Endothelial cell of umbilical vein (primary cell): ENCODE measurements around the gene UPB1. TPM values are rescaled to one million over a fixed set of nuclear protein-coding genes. Genes with fewer than 3 reads are reported as not detected.

Experiments
- BruUV-seq: library from RNA; stranded (reverse); fragments of 400-500 nt; replicated peaks from 2 replicates; lab custom pipeline; 2021; lab: Mats Ljungman, UMichigan
- CTCF ChIA-PET: fragments of 300-600, 350-600 bp; sonication (Branson Sonifier 250); formaldehyde crosslinking; loops from one replicate; lab custom pipeline; 2021; ENCODE audit warnings: antibody characterized with exemption, inconsistent platforms; lab: Charles Lee
- POLR2A ChIA-PET: fragments of 300-600, 350-600 bp; sonication (Branson Sonifier 250); formaldehyde crosslinking; loops from one replicate; lab custom pipeline; 2021; ENCODE audit warnings: antibody characterized with exemption, inconsistent platforms; lab: Charles Lee
- DNase-seq: peaks from one replicate; pipeline ENCODE4 v3.0.0-alpha.2; 2011; ENCODE audit warnings: low read depth, low spot score
- FAIRE-seq: peaks from 2 replicates; lab custom pipeline; 2011; peaks lifted over from hg19 to GRCh38; lab: Jason Lieb, UNC
- H2AFZ ChIP-seq: 2 replicates; pipeline ENCODE4 v1.6.0; 2012; ENCODE audit warnings: low read depth, low read length, control low read depth, inconsistent platforms
- H3K27ac ChIP-seq: 2 replicates; pipeline ENCODE4 v1.5.1; 2011; ENCODE audit warnings: low read depth, mild to moderate bottlenecking, control low read depth, low read length, moderate library complexity; ENCODE audit not compliant: insufficient read depth
- H3K27me3 ChIP-seq, 2 experiments: 2 replicates each; pipeline versions ENCODE4 v1.6.0 to v1.6.1; 2011; ENCODE audit warnings: low read length in 2 of 2, mixed read lengths in 1 of 2; ENCODE audit not compliant: control insufficient read depth in 2 of 2, insufficient read depth in 2 of 2
- H3K36me3 ChIP-seq, 2 experiments: 2 replicates in 1 of 2; 3 replicates in 1 of 2; pipeline ENCODE4 v1.5.1; 2011; ENCODE audit warnings: low read length in 2 of 2, mild to moderate bottlenecking in 1 of 2, moderate library complexity in 1 of 2; ENCODE audit not compliant: control insufficient read depth in 2 of 2, insufficient read depth in 2 of 2; ENCODE audit errors: extremely low read depth in 1 of 2
- H3K4me1 ChIP-seq: 3 replicates; pipeline ENCODE4 v1.5.1; 2011; ENCODE audit warnings: mild to moderate bottlenecking, low read length; ENCODE audit not compliant: control insufficient read depth, insufficient read depth; ENCODE audit errors: extremely low read depth
- H3K4me2 ChIP-seq: 2 replicates; pipeline ENCODE4 v1.6.1; 2011; ENCODE audit warnings: low read length, control low read depth, mixed read lengths; ENCODE audit not compliant: insufficient read depth
- H3K4me3 ChIP-seq, 3 experiments: fragments of 200-600 bp in 1 of 3; sonication (generic), shearing (Covaris generic) in 1 of 3; replicated peaks in 1 of 3; 2 replicates each; pipeline ENCODE4 v1.5.1; 2011 to 2016; ENCODE audit warnings: control low read depth in 3 of 3, low read length in 3 of 3, mild to moderate bottlenecking in 2 of 3, inconsistent platforms in 1 of 3, low read depth in 1 of 3, moderate library complexity in 1 of 3; ENCODE audit not compliant: insufficient read depth in 1 of 3
- H3K79me2 ChIP-seq: 2 replicates; pipeline ENCODE4 v1.6.0; 2012; ENCODE audit warnings: low read length, inconsistent platforms; ENCODE audit not compliant: control insufficient read depth, insufficient read depth
- H3K9ac ChIP-seq: replicated peaks from 2 replicates; pipeline ENCODE3; 2011; ENCODE audit warnings: low read length, control low read depth; ENCODE audit not compliant: insufficient read depth; ENCODE audit errors: extremely low read depth
- H3K9me1 ChIP-seq: replicated peaks from 3 replicates; pipeline ENCODE4 v1.6.0; 2011; ENCODE audit warnings: mild to moderate bottlenecking, low read length; ENCODE audit not compliant: control insufficient read depth, insufficient read depth; ENCODE audit errors: extremely low read depth
- H3K9me3 ChIP-seq: replicated peaks from 2 replicates; pipeline ENCODE4 v1.5.1; 2012; ENCODE audit warnings: low read length, inconsistent platforms; ENCODE audit not compliant: control insufficient read depth, insufficient read depth
- H4K20me1 ChIP-seq: replicated peaks from 2 replicates; pipeline ENCODE3; 2011; ENCODE audit warnings: mild to moderate bottlenecking, low read length; ENCODE audit not compliant: control insufficient read depth, insufficient read depth; ENCODE audit errors: extremely low read depth
- EZH2 ChIP-seq: IDR thresholded peaks from 2 replicates; pipeline ENCODE4 v1.6.1; 2012; ENCODE audit warnings: borderline replicate concordance, low read depth, mild to moderate bottlenecking, moderate library complexity, low read length, inconsistent platforms; ENCODE audit not compliant: severe bottlenecking
- FOS ChIP-seq: IDR thresholded peaks from 2 replicates; pipeline ENCODE4 v1.6.1; 2011; ENCODE audit warnings: mild to moderate bottlenecking, low read length, moderate library complexity, borderline replicate concordance; ENCODE audit not compliant: insufficient read depth
- GATA2 ChIP-seq: IDR thresholded peaks from 2 replicates; pipeline ENCODE4 v1.7.0; 2011; ENCODE audit warnings: low read depth, mild to moderate bottlenecking, moderate library complexity, mixed read lengths, low read length; ENCODE audit not compliant: insufficient read length, insufficient read depth
- JUN ChIP-seq: IDR thresholded peaks from 2 replicates; pipeline ENCODE4 v1.6.1; 2011; ENCODE audit warnings: borderline replicate concordance, low read depth; ENCODE audit not compliant: insufficient read length, insufficient read depth
- MYC ChIP-seq: IDR thresholded peaks from one replicate; pipeline ENCODE4 v1.6.1; 2011; ENCODE audit warnings: mild to moderate bottlenecking, low read depth, low read length
- POLR2A ChIP-seq: IDR thresholded peaks from 2 replicates; pipeline ENCODE4 v1.6.1; 2012; ENCODE audit warnings: low read depth, mild to moderate bottlenecking, control low read depth, low read length
- POLR2AphosphoS5 ChIP-seq: IDR thresholded peaks from 2 replicates; pipeline ENCODE4 v1.6.1; 2012; ENCODE audit warnings: low read depth, mild to moderate bottlenecking, control low read depth, low read length, moderate library complexity; ENCODE audit not compliant: insufficient read depth
- dilution Hi-C: fragments of 300-500 bp; cut with MboI; formaldehyde crosslinking; loops from one replicate; pipeline ENCODE4 v1.15.0; 2019; ENCODE audit warnings: low sequenced_read_pairs; ENCODE audit not compliant: extremely low pct_ligation_motif_present
- intact Hi-C: fragments of 100-400 bp; cut with micrococcal nuclease; formaldehyde crosslinking; loops from one replicate; pipeline ENCODE4 v1.10.0; 2022
- polyA plus RNA-seq, 4 experiments: library from polyadenylated mRNA; depleted of rRNA in 3 of 4; stranded (reverse) in 3 of 4; unstranded in 1 of 4; fragments of >200 nt; gene quantifications; 2 replicates each; pipeline versions ENCODE4 v1.2.1 to v1.2.3, GENCODE V29; 2011 to 2012; ENCODE audit warnings: missing spikeins in 1 of 4
- total RNA-seq: library from RNA; stranded (reverse); gene quantifications from 2 replicates; pipeline ENCODE4 v1.2.3, GENCODE V29; 2021
- TF ChIP-seq, protein P1 (sequence below): IDR thresholded peaks from 2 replicates; pipeline ENCODE4 v1.6.1; 2011; ENCODE audit not compliant: insufficient read depth, insufficient read length
- TF ChIP-seq, protein P2 (sequence below), 2 donors: IDR thresholded peaks; 1 replicate in 1 of 2; 2 replicates in 1 of 2; pipeline ENCODE4 v1.5.1; 2011; ENCODE audit warnings: low read length in 2 of 2, mild to moderate bottlenecking in 2 of 2, moderate library complexity in 2 of 2, control low read depth in 1 of 2, inconsistent platforms in 1 of 2, low read depth in 1 of 2; ENCODE audit not compliant: insufficient read depth in 1 of 2; ENCODE audit errors: extremely low read depth in 1 of 2

UPB1 gene
- total and polyA plus RNA-seq, 2 donors (not counting 3 experiments of a cell fraction or from before 2014, with no cell fraction given) = 0.30 to 0.80 TPM

DNA sequence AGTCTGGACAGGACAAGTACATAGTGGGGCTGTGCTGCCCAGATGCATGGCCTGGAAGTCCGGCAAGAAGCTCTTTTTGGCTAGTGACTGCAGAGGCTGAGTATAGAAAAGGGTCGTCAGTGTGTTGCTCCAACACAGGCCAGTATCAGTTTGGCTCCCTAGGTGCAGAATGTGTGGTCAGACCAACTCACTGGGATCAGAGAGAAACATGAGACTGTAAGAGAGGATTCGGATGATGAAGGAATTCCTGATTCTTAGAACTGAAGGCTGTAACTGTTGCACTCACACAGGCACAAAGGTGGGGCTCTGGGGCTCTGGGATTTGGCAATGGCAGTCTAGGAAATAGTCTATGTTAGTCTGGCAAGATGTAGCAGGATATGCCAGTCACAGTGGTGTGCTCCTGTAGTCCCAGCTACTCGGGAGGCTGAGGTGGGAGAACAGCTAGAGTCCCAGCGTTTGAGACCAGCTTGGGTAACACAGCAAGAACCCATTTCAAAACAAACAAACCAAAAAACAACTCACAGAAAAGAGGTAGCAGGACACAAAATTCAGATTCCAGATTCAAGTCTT is 11.1 kb upstream of the UPB1 start:
- H3K36me3 ChIP-seq = no peaks in the 10 kb centered on the region
- no TSS peak for BruUV-seq
- H3K9me3 ChIP-seq = no peaks in the 10 kb centered on the region
- ChIA-PET CTCF (interaction anchor here (0.9 kb wide), 1 partner anchor 38 kb away, joined by 3 read pairs; no protein-coding TSS in a partner anchor), POLR2A (interaction anchor here (0.5 kb wide), 1 partner anchor 87 kb away, joined by 3 read pairs; no protein-coding TSS in a partner anchor)
- no peak overlapping the region for H2AFZ ChIP-seq
- DNase-seq = no peak
- H3K27ac ChIP-seq = no peak overlapping the region
- peak; percentile 48 for FAIRE-seq
- H3K9ac ChIP-seq = no peak overlapping the region
- no peaks in the 10 kb centered on the region for H3K27me3 ChIP-seq
- no peak overlapping the region for H3K4me2 ChIP-seq
- H3K9me1 ChIP-seq = no peaks in the 10 kb centered on the region
- peaks cover 38% of the 10 kb centered on the region for H3K4me1 ChIP-seq
- intact Hi-C loops = no loop called here
- dilution Hi-C loops = no loop called here
- TF ChIP-seq GATA2 = no peak
- no peak for TF ChIP-seq FOS
- no peak for TF ChIP-seq POLR2A
- no peak for TF ChIP-seq MYC
- TF ChIP-seq EZH2 = no peak
- no peak overlapping the region for H3K4me3 ChIP-seq
- no peaks in the 10 kb centered on the region for H4K20me1 ChIP-seq
- H3K79me2 ChIP-seq = no peaks in the 10 kb centered on the region

DNA sequence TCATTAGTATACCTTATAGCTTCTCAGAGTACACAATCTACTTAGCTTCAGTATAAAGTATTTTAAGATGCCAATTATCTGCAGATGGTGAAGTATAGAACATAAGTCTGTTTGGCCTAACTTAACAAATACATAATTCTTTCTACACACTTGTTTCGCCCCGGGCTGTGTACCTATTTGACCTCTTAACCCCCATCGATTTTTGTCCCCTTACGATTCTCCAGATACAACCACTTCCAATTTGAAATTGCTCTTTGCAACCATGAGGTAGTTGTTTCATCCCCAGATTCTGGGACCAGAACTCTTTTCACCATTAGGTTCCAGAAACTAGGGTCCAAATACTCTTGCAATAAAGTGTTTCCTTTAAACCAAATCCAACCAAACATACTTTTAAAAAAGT is 10.0 kb upstream of the UPB1 start:
- Histone ChIP-seq H2AFZ (no peak overlapping the region), H4K20me1 (no peaks in the 10 kb centered on the region), H3K27me3 (no peaks in the 10 kb centered on the region), H3K9me3 (no peaks in the 10 kb centered on the region), H3K4me3 (no peak overlapping the region), H3K79me2 (no peaks in the 10 kb centered on the region), H3K27ac (no peak overlapping the region), H3K36me3 (no peaks in the 10 kb centered on the region), H3K4me2 (no peak overlapping the region), H3K4me1 (peaks cover 38% of the 10 kb centered on the region), H3K9ac (no peak overlapping the region), H3K9me1 (no peaks in the 10 kb centered on the region)
- no peak for DNase-seq
- dilution Hi-C loops (no loop called here), intact Hi-C loops (no loop called here)
- POLR2A ChIA-PET = no interaction called here
- no peak for TF ChIP-seq EZH2
- TF ChIP-seq JUN = no peak
- TF ChIP-seq GATA2 = no peak
- TF ChIP-seq POLR2A = no peak
- TF ChIP-seq POLR2AphosphoS5 = no peak
- TF ChIP-seq, protein P1, sequence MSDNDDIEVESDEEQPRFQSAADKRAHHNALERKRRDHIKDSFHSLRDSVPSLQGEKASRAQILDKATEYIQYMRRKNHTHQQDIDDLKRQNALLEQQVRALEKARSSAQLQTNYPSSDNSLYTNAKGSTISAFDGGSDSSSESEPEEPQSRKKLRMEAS = no peak
- TF ChIP-seq, protein P2, sequence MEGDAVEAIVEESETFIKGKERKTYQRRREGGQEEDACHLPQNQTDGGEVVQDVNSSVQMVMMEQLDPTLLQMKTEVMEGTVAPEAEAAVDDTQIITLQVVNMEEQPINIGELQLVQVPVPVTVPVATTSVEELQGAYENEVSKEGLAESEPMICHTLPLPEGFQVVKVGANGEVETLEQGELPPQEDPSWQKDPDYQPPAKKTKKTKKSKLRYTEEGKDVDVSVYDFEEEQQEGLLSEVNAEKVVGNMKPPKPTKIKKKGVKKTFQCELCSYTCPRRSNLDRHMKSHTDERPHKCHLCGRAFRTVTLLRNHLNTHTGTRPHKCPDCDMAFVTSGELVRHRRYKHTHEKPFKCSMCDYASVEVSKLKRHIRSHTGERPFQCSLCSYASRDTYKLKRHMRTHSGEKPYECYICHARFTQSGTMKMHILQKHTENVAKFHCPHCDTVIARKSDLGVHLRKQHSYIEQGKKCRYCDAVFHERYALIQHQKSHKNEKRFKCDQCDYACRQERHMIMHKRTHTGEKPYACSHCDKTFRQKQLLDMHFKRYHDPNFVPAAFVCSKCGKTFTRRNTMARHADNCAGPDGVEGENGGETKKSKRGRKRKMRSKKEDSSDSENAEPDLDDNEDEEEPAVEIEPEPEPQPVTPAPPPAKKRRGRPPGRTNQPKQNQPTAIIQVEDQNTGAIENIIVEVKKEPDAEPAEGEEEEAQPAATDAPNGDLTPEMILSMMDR (IDR thresholded peaks at IDR 0.05; ENCODE audit: extremely low read depth in 1 of 2, insufficient read depth in 1 of 2, low read depth in 1 of 2, low read length in 2 of 2) = no peak
- no peak for TF ChIP-seq MYC
- no peak for TF ChIP-seq FOS
- no peak for FAIRE-seq
- no TSS peak for BruUV-seq
- CTCF ChIA-PET = no interaction called here
